H9 (cell line): ENCODE results near the gene KBTBD8. TPM values are rescaled to one million over a fixed set of nuclear protein-coding genes. Genes with fewer than 3 reads are reported as not detected.
A peak's percentile ranks its signal among the peaks of the same experiment; 100 is the strongest.

Source experiments
- DNase-seq: peaks from one replicate; pipeline ENCODE4 v3.0.0-alpha.2; 2017
- H2AFZ ChIP-seq: one replicate; pipeline ENCODE4 v1.6.1; 2013; ENCODE audit warnings: mild to moderate bottlenecking, low read length, control low read depth, moderate library complexity
- H2AK5ac ChIP-seq: 2 replicates; pipeline ENCODE4 v1.6.1; 2013; ENCODE audit warnings: low read length, control low read depth, mixed read lengths; ENCODE audit not compliant: insufficient read length
- H2BK120ac ChIP-seq: one replicate; pipeline ENCODE4 v1.6.1; 2013; ENCODE audit warnings: low read depth, mild to moderate bottlenecking, low read length, control low read depth, inconsistent platforms; ENCODE audit not compliant: poor library complexity, severe bottlenecking
- H2BK12ac ChIP-seq: 2 replicates; pipeline ENCODE4 v1.6.1; 2013; ENCODE audit warnings: low read length, control low read depth, mixed read lengths, low read depth; ENCODE audit not compliant: insufficient read length
- H2BK15ac ChIP-seq: 2 replicates; pipeline ENCODE4 v1.6.1; 2013; ENCODE audit warnings: low read depth, low read length, control low read depth
- H2BK20ac ChIP-seq: one replicate; pipeline ENCODE4 v1.6.1; 2013; ENCODE audit warnings: low read depth, mild to moderate bottlenecking, low read length, control low read depth, inconsistent platforms; ENCODE audit not compliant: poor library complexity, severe bottlenecking
- H2BK5ac ChIP-seq: 2 replicates; pipeline ENCODE4 v1.6.1; 2013; ENCODE audit warnings: low read length, control low read depth, mixed read lengths; ENCODE audit not compliant: insufficient read length
- H3K14ac ChIP-seq: 2 replicates; pipeline ENCODE4 v1.6.1; 2013; ENCODE audit warnings: low read length, control low read depth; ENCODE audit not compliant: insufficient read depth
- H3K18ac ChIP-seq: 2 replicates; pipeline ENCODE4 v1.6.1; 2013; ENCODE audit warnings: low read depth, mild to moderate bottlenecking, mixed read lengths, low read length, control low read depth; ENCODE audit not compliant: insufficient read length
- H3K23ac ChIP-seq: 2 replicates; pipeline ENCODE4 v1.6.1; 2013; ENCODE audit warnings: low read length, control low read depth, mixed read lengths, low read depth; ENCODE audit not compliant: insufficient read length
- H3K23me2 ChIP-seq: 2 replicates; pipeline ENCODE4 v1.6.1; 2013; ENCODE audit warnings: low read depth, mild to moderate bottlenecking, mixed read lengths, low read length, control low read depth; ENCODE audit not compliant: insufficient read length, poor library complexity, severe bottlenecking
- H3K27ac ChIP-seq: 2 replicates; pipeline ENCODE4 v1.5.1; 2013; ENCODE audit warnings: low read length, control low read depth, mixed read lengths, low read depth; ENCODE audit not compliant: insufficient read length
- H3K27me3 ChIP-seq: 2 replicates; pipeline ENCODE4 v1.6.1; 2013; ENCODE audit warnings: low read length, control low read depth, inconsistent platforms; ENCODE audit not compliant: insufficient read depth
- H3K4ac ChIP-seq: 2 replicates; pipeline ENCODE4 v1.6.1; 2013; ENCODE audit warnings: low read depth, mild to moderate bottlenecking, control low read depth, inconsistent platforms, low read length, moderate library complexity
- H3K4me1 ChIP-seq: 2 replicates; pipeline ENCODE4 v1.6.1; 2013; ENCODE audit warnings: low read length, control low read depth, inconsistent platforms; ENCODE audit not compliant: insufficient read depth
- H3K4me2 ChIP-seq: 2 replicates; pipeline ENCODE4 v1.6.1; 2013; ENCODE audit warnings: low read length, control low read depth, mixed read lengths; ENCODE audit not compliant: insufficient read length, insufficient read depth
- H3K56ac ChIP-seq: 2 replicates; pipeline ENCODE4 v1.6.1; 2013; ENCODE audit warnings: low read depth, mild to moderate bottlenecking, mixed read lengths, low read length, control low read depth; ENCODE audit not compliant: insufficient read length
- H3K79me1 ChIP-seq: 2 replicates; pipeline ENCODE4 v1.6.1; 2013; ENCODE audit warnings: low read depth, mild to moderate bottlenecking, moderate library complexity, low read length, control low read depth, inconsistent platforms; ENCODE audit not compliant: insufficient read depth, poor library complexity, severe bottlenecking
- H3K79me2 ChIP-seq: 2 replicates; pipeline ENCODE4 v1.6.1; 2013; ENCODE audit warnings: low read length, control low read depth, inconsistent platforms; ENCODE audit not compliant: insufficient read depth
- H3K9ac ChIP-seq: 2 replicates; pipeline ENCODE4 v1.6.1; 2013; ENCODE audit warnings: low read length, control low read depth, mixed read lengths; ENCODE audit not compliant: insufficient read length; ENCODE audit errors: extremely low read depth
- H3K9me3 ChIP-seq: one replicate; pipeline ENCODE4 v1.6.1; 2013; ENCODE audit warnings: low read depth, low read length, inconsistent platforms; ENCODE audit not compliant: control insufficient read depth
- H3T11ph ChIP-seq: one replicate; pipeline ENCODE4 v1.6.1; 2013; ENCODE audit warnings: mild to moderate bottlenecking, low read length, control low read depth, inconsistent platforms
- H4K20me1 ChIP-seq: one replicate; pipeline ENCODE4 v1.6.1; 2013; ENCODE audit not compliant: control insufficient read depth, insufficient read length, insufficient read depth
- H4K5ac ChIP-seq: 2 replicates; pipeline ENCODE4 v1.6.1; 2013; ENCODE audit warnings: low read depth, mild to moderate bottlenecking, mixed read lengths, low read length, control low read depth; ENCODE audit not compliant: insufficient read length
- H4K8ac ChIP-seq: replicated peaks from 2 replicates; pipeline ENCODE4 v1.6.1; 2013; ENCODE audit warnings: low read length, control low read depth, mixed read lengths, low read depth; ENCODE audit not compliant: insufficient read length
- H4K91ac ChIP-seq: 2 replicates; pipeline ENCODE4 v1.6.1; 2013; ENCODE audit warnings: low read depth, mild to moderate bottlenecking, moderate library complexity, mixed read lengths, low read length, control low read depth; ENCODE audit not compliant: insufficient read length
- H3K27ac Mint-ChIP-seq, 3 experiments: 2 replicates in 2 of 3; 3 replicates in 1 of 3; pipeline ENCODE4 v1.8.0; 2020 to 2021; ENCODE audit warnings: mixed read lengths in 3 of 3, mild to moderate bottlenecking in 1 of 3, moderate library complexity in 1 of 3
- H3K27me3 Mint-ChIP-seq: 2 replicates; pipeline ENCODE4 v1.8.0; 2021; ENCODE audit warnings: low read depth, mild to moderate bottlenecking, moderate library complexity, mixed read lengths
- H3K36me3 Mint-ChIP-seq, 3 experiments: 2 replicates in 2 of 3; 3 replicates in 1 of 3; pipeline ENCODE4 v1.8.0; 2020 to 2021; ENCODE audit warnings: low read depth in 3 of 3, mixed read lengths in 3 of 3; ENCODE audit not compliant: insufficient read depth in 1 of 3
- H3K4me1 Mint-ChIP-seq, 2 experiments: 2 replicates each; pipeline ENCODE4 v1.8.0; 2020; ENCODE audit warnings: mixed read lengths in 2 of 2
- H3K4me3 Mint-ChIP-seq, 2 experiments: 2 replicates in 1 of 2; 3 replicates in 1 of 2; pipeline ENCODE4 v1.8.0; 2020 to 2021; ENCODE audit warnings: mild to moderate bottlenecking in 2 of 2, mixed read lengths in 2 of 2, moderate library complexity in 1 of 2
- H3K9me3 Mint-ChIP-seq, 2 experiments: 2 replicates in 1 of 2; 3 replicates in 1 of 2; pipeline ENCODE4 v1.8.0; 2020; ENCODE audit warnings: mild to moderate bottlenecking in 2 of 2, mixed read lengths in 2 of 2, moderate library complexity in 1 of 2
- WGBS: extraction: QIAGEN DNeasy Blood & Tissue Kit; methylation state at CpG from one replicate; pipeline ENCODE4 v1.1.7; 2013; ENCODE audit warnings: missing lambda C conversion rate, low lambda C conversion rate, mixed read lengths; ENCODE audit not compliant: insufficient read length; ENCODE audit errors: extremely low coverage; 5-methylcytosine and 5-hydroxymethylcytosine counted together
- total RNA-seq: library from RNA; stranded (reverse); gene quantifications from 2 replicates; pipeline ENCODE4 v1.2.1, GENCODE V29; 2021
- TF ChIP-seq, protein P1 (sequence below): fragments of 200-600 bp; sonication (generic); conservative IDR thresholded peaks from 3 replicates; pipeline ENCODE4 v1.8.0; 2021; ENCODE audit warnings: antibody characterized with exemption, mild to moderate bottlenecking

Gene KBTBD8
- total RNA-seq, 1 experiment from 2014 or later: 16.7 TPM

DNA sequence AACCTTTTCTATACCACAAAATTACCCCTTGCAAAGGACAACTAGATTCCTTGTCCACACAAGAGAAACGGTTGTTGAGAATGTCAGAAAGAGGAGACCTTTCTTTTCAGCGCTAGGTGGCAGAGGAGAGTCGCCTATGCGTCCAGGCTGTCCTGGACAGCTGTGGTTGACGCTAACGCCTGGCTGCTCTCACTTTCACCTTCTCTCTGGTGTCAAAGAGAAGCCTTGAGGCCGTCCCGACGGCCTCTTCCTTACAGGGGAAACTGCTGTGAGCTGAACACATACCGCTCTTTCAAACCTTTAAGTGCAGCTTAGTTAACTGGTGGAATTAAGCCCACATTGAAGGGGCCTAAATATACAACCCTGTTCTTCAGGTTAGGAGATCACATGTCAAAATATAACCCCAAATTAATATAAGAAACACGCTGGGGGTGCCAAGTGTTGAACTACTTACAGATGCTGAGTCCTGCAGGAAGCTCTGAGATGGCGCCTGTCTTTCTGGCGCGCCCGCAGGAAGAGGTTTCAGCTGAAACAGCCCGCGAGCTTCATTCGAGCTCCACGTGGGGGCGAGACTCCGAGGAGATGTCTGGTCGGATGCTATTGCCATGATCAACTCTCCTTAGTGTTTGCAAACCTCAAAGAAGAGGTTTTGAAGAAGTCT is 26.1 kb upstream of the KBTBD8 start:
- Histone ChIP-seq H3K56ac (no peak overlapping the region), H3K14ac (no peak overlapping the region), H3K9me3 (no peaks in the 10 kb centered on the region), H3K27me3 (no peaks in the 10 kb centered on the region), H4K8ac (no peak overlapping the region), H3K18ac (no peak overlapping the region), H2BK15ac (no peak overlapping the region), H3K4me1 (no peaks in the 10 kb centered on the region; the same call in 1 of the 2 replicates), H3K79me2 (no peaks in the 10 kb centered on the region), H4K91ac (no peak overlapping the region), H2BK20ac (no peak overlapping the region), H2AFZ (peak overlapping the region; percentile 51), H2BK12ac (no peak overlapping the region), H2AK5ac (no peak overlapping the region), H2BK5ac (no peak overlapping the region), H3K27ac (no peak overlapping the region), H3T11ph (no peak overlapping the region), H2BK120ac (no peak overlapping the region), H3K9ac (no peak overlapping the region), H3K4ac (no peak overlapping the region), H4K5ac (no peak overlapping the region), H3K4me2 (no peak overlapping the region), H4K20me1 (no peaks in the 10 kb centered on the region), H3K79me1 (no peaks in the 10 kb centered on the region), H3K23ac (no peak overlapping the region), H3K23me2 (no peaks in the 10 kb centered on the region)
- no peaks in the 10 kb centered on the region; a peak in 1 of 7 replicates for H3K36me3 Mint-ChIP-seq
- H3K9me3 Mint-ChIP-seq: no peaks in the 10 kb centered on the region
- no CpG with 5 or more reads among the region's 22 CpGs for WGBS
- H3K27me3 Mint-ChIP-seq: peaks cover 13% of the 10 kb centered on the region
- TF ChIP-seq, protein P1, sequence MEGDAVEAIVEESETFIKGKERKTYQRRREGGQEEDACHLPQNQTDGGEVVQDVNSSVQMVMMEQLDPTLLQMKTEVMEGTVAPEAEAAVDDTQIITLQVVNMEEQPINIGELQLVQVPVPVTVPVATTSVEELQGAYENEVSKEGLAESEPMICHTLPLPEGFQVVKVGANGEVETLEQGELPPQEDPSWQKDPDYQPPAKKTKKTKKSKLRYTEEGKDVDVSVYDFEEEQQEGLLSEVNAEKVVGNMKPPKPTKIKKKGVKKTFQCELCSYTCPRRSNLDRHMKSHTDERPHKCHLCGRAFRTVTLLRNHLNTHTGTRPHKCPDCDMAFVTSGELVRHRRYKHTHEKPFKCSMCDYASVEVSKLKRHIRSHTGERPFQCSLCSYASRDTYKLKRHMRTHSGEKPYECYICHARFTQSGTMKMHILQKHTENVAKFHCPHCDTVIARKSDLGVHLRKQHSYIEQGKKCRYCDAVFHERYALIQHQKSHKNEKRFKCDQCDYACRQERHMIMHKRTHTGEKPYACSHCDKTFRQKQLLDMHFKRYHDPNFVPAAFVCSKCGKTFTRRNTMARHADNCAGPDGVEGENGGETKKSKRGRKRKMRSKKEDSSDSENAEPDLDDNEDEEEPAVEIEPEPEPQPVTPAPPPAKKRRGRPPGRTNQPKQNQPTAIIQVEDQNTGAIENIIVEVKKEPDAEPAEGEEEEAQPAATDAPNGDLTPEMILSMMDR: peak; percentile 88
- peak overlapping the region in 1 of 2 experiments; percentile 24; a peak in 2 of 5 replicates for H3K4me3 Mint-ChIP-seq
- DNase-seq: peak; percentile 86
- H3K4me1 Mint-ChIP-seq: peaks cover 10 to 20% of the 10 kb centered on the region in 2 experiments
- no peak overlapping the region; a peak in 2 of 7 replicates for H3K27ac Mint-ChIP-seq
